Measurements from ENCODE around the gene RAB3B.

DNA sequence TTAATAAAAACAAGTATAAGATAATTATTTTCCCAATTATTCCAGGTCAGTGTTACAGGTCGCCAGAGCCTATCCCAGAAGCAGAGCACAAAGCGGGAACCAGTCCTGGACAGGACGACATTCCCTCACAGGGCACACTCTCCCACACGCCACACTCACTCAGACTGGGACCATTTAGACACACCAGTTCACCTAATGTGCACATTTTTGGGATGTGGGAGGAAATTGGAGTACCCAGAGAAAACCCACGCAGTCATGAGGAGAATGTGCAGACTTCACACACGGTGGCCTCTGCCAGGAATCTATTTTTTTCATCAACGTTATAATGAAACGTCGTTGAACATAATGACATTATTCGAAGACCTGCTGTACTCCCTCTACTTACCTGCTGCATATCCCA lies 91.5 kb downstream of the RAB3B start:
- TF ChIP-seq, protein P1, sequence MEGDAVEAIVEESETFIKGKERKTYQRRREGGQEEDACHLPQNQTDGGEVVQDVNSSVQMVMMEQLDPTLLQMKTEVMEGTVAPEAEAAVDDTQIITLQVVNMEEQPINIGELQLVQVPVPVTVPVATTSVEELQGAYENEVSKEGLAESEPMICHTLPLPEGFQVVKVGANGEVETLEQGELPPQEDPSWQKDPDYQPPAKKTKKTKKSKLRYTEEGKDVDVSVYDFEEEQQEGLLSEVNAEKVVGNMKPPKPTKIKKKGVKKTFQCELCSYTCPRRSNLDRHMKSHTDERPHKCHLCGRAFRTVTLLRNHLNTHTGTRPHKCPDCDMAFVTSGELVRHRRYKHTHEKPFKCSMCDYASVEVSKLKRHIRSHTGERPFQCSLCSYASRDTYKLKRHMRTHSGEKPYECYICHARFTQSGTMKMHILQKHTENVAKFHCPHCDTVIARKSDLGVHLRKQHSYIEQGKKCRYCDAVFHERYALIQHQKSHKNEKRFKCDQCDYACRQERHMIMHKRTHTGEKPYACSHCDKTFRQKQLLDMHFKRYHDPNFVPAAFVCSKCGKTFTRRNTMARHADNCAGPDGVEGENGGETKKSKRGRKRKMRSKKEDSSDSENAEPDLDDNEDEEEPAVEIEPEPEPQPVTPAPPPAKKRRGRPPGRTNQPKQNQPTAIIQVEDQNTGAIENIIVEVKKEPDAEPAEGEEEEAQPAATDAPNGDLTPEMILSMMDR (IDR thresholded peaks at IDR 0.05) = no peak
- no peak for TF ChIP-seq POLR2A (IDR thresholded peaks at IDR 0.05)
